H1 (cell line): ENCODE data around the gene BRS3. TPM values are rescaled to one million over a fixed set of nuclear protein-coding genes. Genes with fewer than 3 reads are reported as not detected.

ENCODE experiments used
- CTCF ChIA-PET: fragments of 300-600 bp; sonication (Branson Sonifier 250); formaldehyde crosslinking; loops from one replicate; lab custom pipeline; 2021; ENCODE audit not compliant: partially characterized antibody; lab: Charles Lee
- POLR2A ChIA-PET: fragments of 300-600 bp; sonication (Branson Sonifier 250); formaldehyde crosslinking; loops from one replicate; lab custom pipeline; 2021; ENCODE audit warnings: inconsistent platforms; ENCODE audit not compliant: partially characterized antibody; lab: Charles Lee
- DNase-seq, 2 experiments: peaks; one replicate each; pipeline versions ENCODE4 v3.0.0 to v3.0.0-alpha.2; 2010 to 2022; ENCODE audit warnings: low spot score in 2 of 2, low read depth in 1 of 2, mixed read lengths in 1 of 2
- FAIRE-seq: peaks from 2 replicates; lab custom pipeline; 2011; peaks lifted over from hg19 to GRCh38; lab: Jason Lieb, UNC
- H2AFZ ChIP-seq: 2 replicates; pipeline ENCODE4 v1.8.1; 2012; ENCODE audit warnings: low read length, inconsistent platforms
- H2AK5ac ChIP-seq: 2 replicates; pipeline ENCODE4 v1.6.1; 2013; ENCODE audit warnings: low read depth, low read length
- H2BK120ac ChIP-seq: replicated peaks from 2 replicates; pipeline ENCODE3; 2013; ENCODE audit warnings: low read depth, low read length, inconsistent platforms
- H2BK12ac ChIP-seq: 2 replicates; pipeline ENCODE4 v1.6.1; 2013; ENCODE audit warnings: low read depth, low read length
- H2BK15ac ChIP-seq: 2 replicates; pipeline ENCODE4 v1.6.1; 2013; ENCODE audit warnings: low read length
- H2BK20ac ChIP-seq: 2 replicates; pipeline ENCODE4 v1.6.1; 2013; ENCODE audit warnings: low read length
- H2BK5ac ChIP-seq: 2 replicates; pipeline ENCODE4 v1.6.1; 2013; ENCODE audit warnings: low read depth, low read length
- H3K14ac ChIP-seq: 2 replicates; pipeline ENCODE4 v1.6.1; 2013; ENCODE audit warnings: inconsistent platforms; ENCODE audit not compliant: insufficient read length
- H3K18ac ChIP-seq: 2 replicates; pipeline ENCODE4 v1.6.1; 2013; ENCODE audit warnings: low read length; ENCODE audit errors: extremely low read depth
- H3K23ac ChIP-seq: 2 replicates; pipeline ENCODE4 v1.6.1; 2013; ENCODE audit warnings: inconsistent platforms; ENCODE audit not compliant: insufficient read length
- H3K23me2 ChIP-seq: 2 replicates; pipeline ENCODE4 v1.6.1; 2013; ENCODE audit warnings: low read depth, low read length
- H3K27ac ChIP-seq: 2 replicates; pipeline ENCODE4 v1.6.1; 2011; ENCODE audit warnings: low read depth, low read length, inconsistent platforms
- H3K27me3 ChIP-seq, 4 experiments: replicated peaks in 1 of 4; 1 replicate in 1 of 4; 2 replicates in 3 of 4; pipeline versions ENCODE4 v1.6.1 to v1.8.1; 2011 to 2013; ENCODE audit warnings: low read length in 3 of 4, mild to moderate bottlenecking in 3 of 4, inconsistent platforms in 2 of 4, mixed read lengths in 2 of 4, moderate library complexity in 1 of 4; ENCODE audit not compliant: control insufficient read depth in 3 of 4, insufficient read depth in 3 of 4; ENCODE audit errors: extremely low read depth in 1 of 4
- H3K36me3 ChIP-seq, 4 experiments: 2 replicates each; pipeline versions ENCODE4 v1.6.1 to v1.8.1; 2011 to 2013; ENCODE audit warnings: mild to moderate bottlenecking in 4 of 4, low read length in 3 of 4, moderate library complexity in 2 of 4, control low read depth in 1 of 4, inconsistent platforms in 1 of 4; ENCODE audit not compliant: insufficient read depth in 4 of 4, control insufficient read depth in 2 of 4
- H3K4ac ChIP-seq: replicated peaks from 2 replicates; pipeline ENCODE3; 2013; ENCODE audit warnings: low read length, low read depth, mixed read lengths, inconsistent platforms; ENCODE audit not compliant: insufficient read length
- H3K4me1 ChIP-seq, 4 experiments: replicated peaks in 1 of 4; 1 replicate in 1 of 4; 2 replicates in 3 of 4; pipeline versions ENCODE4 v1.6.1 to v1.8.1; 2011 to 2013; ENCODE audit warnings: low read length in 3 of 4, inconsistent platforms in 2 of 4, mixed read lengths in 1 of 4; ENCODE audit not compliant: insufficient read depth in 4 of 4, control insufficient read depth in 3 of 4
- H3K4me2 ChIP-seq, 2 experiments: 2 replicates each; pipeline versions ENCODE4 v1.6.1 to v1.8.1; 2011 to 2013; ENCODE audit warnings: low read depth in 2 of 2, low read length in 2 of 2, control low read depth in 1 of 2, inconsistent platforms in 1 of 2, mild to moderate bottlenecking in 1 of 2; ENCODE audit not compliant: insufficient read depth in 1 of 2
- H3K4me3 ChIP-seq, 4 experiments: fragments of 200-600, 300-600 bp in 1 of 4; sonication (generic), shearing (Covaris generic), sonication (Bioruptor Twin) in 1 of 4; 2 replicates each; pipeline versions ENCODE4 v1.5.1 to v1.8.1; 2011 to 2016; ENCODE audit warnings: low read length in 4 of 4, low read depth in 3 of 4, control low read depth in 2 of 4, inconsistent platforms in 2 of 4, mild to moderate bottlenecking in 2 of 4, mixed read lengths in 1 of 4, moderate library complexity in 1 of 4; ENCODE audit not compliant: insufficient read depth in 2 of 4; ENCODE audit errors: extremely low read depth in 1 of 4
- H3K56ac ChIP-seq: replicated peaks from 2 replicates; pipeline ENCODE3; 2013; ENCODE audit warnings: low read depth, mild to moderate bottlenecking, mixed read lengths, low read length, inconsistent platforms; ENCODE audit not compliant: insufficient read length
- H3K79me1 ChIP-seq: 2 replicates; pipeline ENCODE4 v1.6.1; 2013; ENCODE audit warnings: low read depth, low read length, control low read depth
- H3K79me2 ChIP-seq, 2 experiments: 2 replicates each; pipeline versions ENCODE4 v1.6.1 to v1.8.1; 2012 to 2013; ENCODE audit warnings: low read length in 2 of 2, mild to moderate bottlenecking in 2 of 2, inconsistent platforms in 1 of 2; ENCODE audit not compliant: insufficient read depth in 2 of 2, control insufficient read depth in 1 of 2
- H3K9ac ChIP-seq, 4 experiments: replicated peaks in 1 of 4; 1 replicate in 1 of 4; 2 replicates in 3 of 4; pipeline versions ENCODE4 v1.6.1 to v1.8.1; 2011 to 2013; ENCODE audit warnings: low read depth in 3 of 4, low read length in 3 of 4, control low read depth in 2 of 4, mild to moderate bottlenecking in 2 of 4, moderate library complexity in 2 of 4, inconsistent platforms in 1 of 4; ENCODE audit errors: extremely low read depth in 1 of 4
- H3K9me3 ChIP-seq, 2 experiments: 2 replicates each; pipeline versions ENCODE4 v1.6.1 to v1.8.1; 2012 to 2013; ENCODE audit warnings: mild to moderate bottlenecking in 2 of 2, moderate library complexity in 2 of 2, control low read depth in 1 of 2, inconsistent platforms in 1 of 2, low read depth in 1 of 2, low read length in 1 of 2, mixed read lengths in 1 of 2; ENCODE audit not compliant: insufficient read depth in 2 of 2
- H4K20me1 ChIP-seq, 2 experiments: replicated peaks in 1 of 2; 2 replicates each; pipeline versions ENCODE3 to v1.8.1; 2011 to 2013; ENCODE audit warnings: inconsistent platforms in 2 of 2, low read length in 2 of 2, mild to moderate bottlenecking in 1 of 2; ENCODE audit not compliant: insufficient read depth in 2 of 2, control insufficient read depth in 1 of 2
- H4K5ac ChIP-seq: 2 replicates; pipeline ENCODE4 v1.6.1; 2013; ENCODE audit warnings: low read length, low read depth, mixed read lengths, inconsistent platforms; ENCODE audit not compliant: insufficient read length
- H4K8ac ChIP-seq: 2 replicates; pipeline ENCODE4 v1.8.0; 2013; ENCODE audit warnings: mild to moderate bottlenecking, moderate library complexity, low read length, inconsistent platforms; ENCODE audit not compliant: insufficient read depth; ENCODE audit errors: extremely low read depth
- H4K91ac ChIP-seq: replicated peaks from 2 replicates; pipeline ENCODE3; 2013; ENCODE audit warnings: low read length, mixed read lengths, inconsistent platforms; ENCODE audit not compliant: insufficient read length
- ATF3 ChIP-seq: IDR thresholded peaks from 2 replicates; pipeline ENCODE4 v1.6.1; 2011; ENCODE audit warnings: low read depth, mild to moderate bottlenecking, low read length; ENCODE audit not compliant: insufficient read depth
- BACH1 ChIP-seq: IDR thresholded peaks from 2 replicates; pipeline ENCODE4 v1.6.1; 2012; ENCODE audit warnings: low read length, improper control_type of control experiment
- CREB1 ChIP-seq: IDR thresholded peaks from 2 replicates; pipeline ENCODE4 v1.6.1; 2012; ENCODE audit warnings: inconsistent platforms
- KDM1A ChIP-seq: fragments of 200-600, 300-600 bp; sonication (generic); IDR thresholded peaks from 2 replicates; pipeline ENCODE4 v1.7.1; 2016; ENCODE audit warnings: mild to moderate bottlenecking, low read length, borderline replicate concordance
- NANOG ChIP-seq: IDR thresholded peaks from 2 replicates; pipeline ENCODE4 v1.6.1; 2011; ENCODE audit warnings: low read length, low read depth, mild to moderate bottlenecking, inconsistent platforms; ENCODE audit not compliant: insufficient read depth, poor library complexity, severe bottlenecking
- POLR2A ChIP-seq, 2 experiments: IDR thresholded peaks; 1 replicate in 1 of 2; 2 replicates in 1 of 2; pipeline ENCODE4 v1.6.1; 2011; ENCODE audit warnings: low read depth in 2 of 2, low read length in 2 of 2, mild to moderate bottlenecking in 2 of 2; ENCODE audit errors: control extremely low read depth in 1 of 2
- RNF2 ChIP-seq: fragments of 200-900, 300-1000 bp; sonication (generic); IDR thresholded peaks from 2 replicates; pipeline ENCODE4 v1.7.1; 2016; ENCODE audit warnings: borderline replicate concordance, low read depth, mild to moderate bottlenecking, antibody characterized with exemption, low read length; ENCODE audit not compliant: poor library complexity, severe bottlenecking; ENCODE audit errors: missing control alignments
- TAF1 ChIP-seq: IDR thresholded peaks from 2 replicates; pipeline ENCODE4 v1.6.1; 2011; ENCODE audit warnings: mild to moderate bottlenecking, low read depth, low read length
- TAF7 ChIP-seq: optimal IDR thresholded peaks from 2 replicates; pipeline ENCODE3; 2011; ENCODE audit warnings: low read depth, mild to moderate bottlenecking, inconsistent platforms, low read length, moderate library complexity, borderline replicate concordance
- WGBS, 2 experiments: shearing (Covaris generic) in 1 of 2; methylation state at CpG; one replicate each; pipeline versions ENCODE4 v1.1.6 to v1.1.7; 2013 to 2015; ENCODE audit warnings: low lambda C conversion rate in 2 of 2, mixed read lengths in 2 of 2, inconsistent platforms in 1 of 2, low coverage in 1 of 2, missing lambda C conversion rate in 1 of 2; ENCODE audit not compliant: insufficient replicate concordance in 2 of 2, insufficient coverage in 1 of 2, insufficient read length in 1 of 2; ENCODE audit errors: extremely low coverage in 1 of 2, missing lambda C conversion rate in 1 of 2; 5-methylcytosine and 5-hydroxymethylcytosine counted together
- polyA plus RNA-seq, 7 experiments: library from polyadenylated mRNA; depleted of rRNA in 3 of 7; stranded (reverse) in 5 of 7; unstranded in 2 of 7; fragments of >200 nt in 5 of 7; fragments of 200-250 nt in 2 of 7; gene quantifications; 1 replicate in 5 of 7; 2 replicates in 1 of 7; 4 replicates in 1 of 7; pipeline versions ENCODE4 v1.2.1 to v1.2.3, GENCODE V29; 2011 to 2013; ENCODE audit warnings: missing spikeins in 2 of 7, mixed read lengths in 2 of 7
- total RNA-seq: library from RNA; stranded (reverse); fragmentation: NEBNext Ultra II Directional; extraction: Animal tissue kit (Norgen Biotek cat#: 25700); gene quantifications from 2 replicates; pipeline ENCODE4 v1.2.1, GENCODE V29; 2021

The BRS3 gene
- total and polyA plus RNA-seq, 2 of the 8 experiments (the other 6 are each of a cell fraction or from before 2014, with no cell fraction given): not detected

- Histone ChIP-seq H3K4me2 (no peak overlapping the region), H2BK12ac (no peak overlapping the region), H4K5ac (no peak overlapping the region), H3K4me3 (no peak overlapping the region), H3K14ac (no peak overlapping the region), H4K20me1 (no peaks in the 10 kb centered on the region), H3K56ac (no peak overlapping the region), H3K18ac (no peak overlapping the region), H3K23ac (no peak overlapping the region), H3K36me3 (no peaks in the 10 kb centered on the region), H2BK120ac (no peak overlapping the region), H3K4me1 (no peaks in the 10 kb centered on the region), H3K27me3 (no peaks in the 10 kb centered on the region), H4K8ac (no peak overlapping the region), H3K23me2 (no peaks in the 10 kb centered on the region), H2BK15ac (no peak overlapping the region), H3K9ac (no peak overlapping the region), H2AFZ (no peak overlapping the region), H2AK5ac (no peak overlapping the region), H2BK5ac (no peak overlapping the region), H3K27ac (no peak overlapping the region), H3K79me2 (no peaks in the 10 kb centered on the region), H3K79me1 (no peaks in the 10 kb centered on the region), H3K9me3 (no peaks in the 10 kb centered on the region), H2BK20ac (no peak overlapping the region), H4K91ac (no peak overlapping the region), H3K4ac (no peak overlapping the region)
- POLR2A ChIA-PET: no interaction called here
- TF ChIP-seq TAF1 (no peak), ATF3 (no peak), KDM1A (no peak), TAF7 (no peak), CREB1 (no peak), NANOG (no peak), RNF2 (no peak), BACH1 (no peak), POLR2A (IDR thresholded peaks at IDR 0.05; ENCODE audit: control extremely low read depth in 1 of 2, low read depth in 2 of 2, low read length in 2 of 2) (no peak)
- DNase-seq (no peak), FAIRE-seq (no peak)
- WGBS, 2 experiments: 100% methylated on average over 1 of the region's 3 CpGs; no CpG with 5 or more reads in 1 of the 2 experiments
- CTCF ChIA-PET: interaction anchor here (0.7 to 0.9 kb wide), 2 partner anchors 17 to 103 kb away, joined by 3 to 4 read pairs; no protein-coding TSS in a partner anchor
Observed at GRCh38 chrX:136475236-136475635, 12.5 kb upstream of the BRS3 start.
